T-helper 1 cell treated with Interleukin-12 subunit alpha and Interleukin-12 subunit beta and Interleukin-4 antibody, amounts not matched to agents 30 ng/mL and 1 ng/mL, for 36 hours (primary cell): ENCODE data around the gene MYORG. TPM values are rescaled to one million over a fixed set of nuclear protein-coding genes. Genes with fewer than 3 reads are reported as not detected.
"Not testable (repeated sequence)": the region's sequence is repeated elsewhere in the genome, so short reads cannot be mapped to it uniquely, and the experiment has no call there.

Source experiments
- intact Hi-C: fragments of 100-400 bp; cut with micrococcal nuclease; formaldehyde crosslinking; loops from one replicate; pipeline ENCODE4 v1.15.1; 2024
- total RNA-seq: library from RNA; stranded (reverse); gene quantifications from 2 replicates; pipeline ENCODE4 v1.2.3, GENCODE V29; 2022

The MYORG gene
- total RNA-seq, 1 donor from 2014 or later, result 1.2 TPM

GRCh38 chr9:34370970-34371880, 5.5 kb downstream of the MYORG start:
- intact Hi-C loops, result loop anchor here (10.0 kb wide), 2 partner anchors 1106 to 1444 kb away; partner anchors contain the start of genes BAG1, CHMP5, HINT2 and SPAG8

DNA sequence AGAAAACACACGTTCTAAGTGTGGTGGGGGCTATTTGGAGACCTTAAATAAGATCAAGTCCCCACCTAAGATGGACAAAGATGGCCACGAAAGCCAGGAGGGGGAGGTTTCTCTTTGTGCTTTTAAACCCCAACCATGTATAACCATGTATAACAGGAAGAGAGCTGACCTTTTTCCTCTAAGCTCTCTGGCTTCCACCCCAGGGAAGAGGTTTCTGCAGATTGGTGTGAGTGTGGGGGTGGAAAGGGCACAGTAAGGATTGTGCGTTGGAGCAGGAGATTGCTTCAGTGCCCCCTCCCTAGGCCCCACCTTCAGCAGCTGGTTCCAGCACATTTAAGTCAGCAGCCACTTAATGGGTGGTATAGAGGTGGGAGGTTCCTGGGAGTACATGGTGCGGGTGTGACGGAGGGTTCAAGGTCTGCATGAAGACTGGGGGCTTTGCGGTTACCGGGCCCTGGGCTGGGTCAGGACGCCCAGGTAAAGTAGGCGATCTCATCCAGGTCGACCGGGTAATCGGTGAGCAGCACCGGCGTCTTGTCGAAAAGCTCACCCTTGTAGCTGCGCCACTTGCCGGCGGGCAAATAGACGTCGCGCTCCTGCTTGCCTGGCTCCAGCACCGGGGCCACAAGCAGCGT, 6.2 kb downstream of the MYORG start:
- intact Hi-C loops, result loop anchor here (10.0 kb wide), 2 partner anchors 1106 to 1444 kb away; partner anchors contain the start of genes BAG1, CHMP5, HINT2 and SPAG8

GRCh38 chr9:34369636-34370035, 7.1 kb downstream of the MYORG start:
- intact Hi-C loops, result loop anchor here (10.0 kb wide), 2 partner anchors 1105 to 1445 kb away; partner anchors contain the start of genes BAG1, CHMP5, HINT2 and SPAG8

DNA sequence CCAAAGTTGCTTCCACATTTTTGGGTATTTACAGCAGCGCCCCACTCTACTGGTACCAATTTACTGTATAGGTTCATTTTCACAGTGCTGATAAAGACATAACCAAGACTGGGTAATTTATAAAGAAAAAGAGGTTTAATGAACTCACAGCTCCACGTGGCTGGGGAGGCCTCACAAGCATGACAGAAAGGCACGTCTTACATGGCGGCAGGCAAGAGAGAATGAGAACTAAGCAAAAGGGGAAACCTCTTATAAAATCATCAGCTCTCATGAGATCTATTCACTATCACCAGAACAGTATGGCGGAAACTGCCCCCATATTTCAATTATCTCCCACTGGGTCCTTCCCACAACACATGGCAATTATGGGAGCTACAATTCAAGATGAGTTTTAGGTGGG, 7.9 kb downstream of the MYORG start:
- intact Hi-C loops, result not testable (repeated sequence)

GRCh38 chr9:34367751-34368410, 8.8 kb downstream of the MYORG start:
- intact Hi-C loops, result not testable (repeated sequence)

DNA sequence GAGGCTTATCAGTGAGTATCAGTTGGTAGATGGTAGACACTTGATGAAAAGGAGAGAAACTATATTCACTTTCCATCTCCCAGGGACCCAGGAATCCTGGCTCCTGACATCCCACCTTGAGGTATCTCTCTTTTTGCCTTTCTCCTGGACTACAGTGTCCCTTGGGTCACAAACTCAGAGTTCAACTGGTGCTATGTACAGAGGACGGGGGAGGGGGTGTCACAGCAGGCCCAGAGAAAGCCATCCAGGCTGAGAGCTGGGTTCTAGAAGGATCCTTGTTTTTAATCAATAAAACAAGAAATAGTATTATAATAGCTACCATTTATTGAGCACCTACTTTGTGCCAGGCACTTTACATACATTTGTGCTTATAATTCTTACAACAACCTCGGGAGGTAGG, 10.3 kb downstream of the MYORG start:
- intact Hi-C loops, result no loop called here

DNA sequence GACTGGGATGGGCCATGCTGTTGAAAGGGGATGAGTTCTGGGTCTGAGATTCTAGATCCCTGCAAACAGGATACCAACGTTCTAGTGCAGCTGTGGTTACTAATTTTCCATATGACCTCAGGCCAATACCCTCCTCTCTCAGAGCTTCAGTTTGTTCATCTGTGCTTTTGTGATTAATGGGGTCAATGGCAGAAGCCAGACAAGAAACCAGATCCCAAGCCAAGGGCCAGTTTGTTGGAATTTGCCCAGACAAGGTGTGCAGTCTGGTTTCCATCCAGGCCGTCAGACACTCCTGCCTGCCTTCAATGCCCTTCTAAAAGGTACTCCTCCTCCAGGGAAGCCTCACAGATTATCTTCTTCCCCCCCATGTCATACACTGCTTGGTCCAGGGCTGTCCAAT, 11.4 kb downstream of the MYORG start:
- intact Hi-C loops, result no loop called here

GRCh38 chr9:34363619-34364351, 12.9 kb downstream of the MYORG start:
- intact Hi-C loops, result no loop called here

DNA sequence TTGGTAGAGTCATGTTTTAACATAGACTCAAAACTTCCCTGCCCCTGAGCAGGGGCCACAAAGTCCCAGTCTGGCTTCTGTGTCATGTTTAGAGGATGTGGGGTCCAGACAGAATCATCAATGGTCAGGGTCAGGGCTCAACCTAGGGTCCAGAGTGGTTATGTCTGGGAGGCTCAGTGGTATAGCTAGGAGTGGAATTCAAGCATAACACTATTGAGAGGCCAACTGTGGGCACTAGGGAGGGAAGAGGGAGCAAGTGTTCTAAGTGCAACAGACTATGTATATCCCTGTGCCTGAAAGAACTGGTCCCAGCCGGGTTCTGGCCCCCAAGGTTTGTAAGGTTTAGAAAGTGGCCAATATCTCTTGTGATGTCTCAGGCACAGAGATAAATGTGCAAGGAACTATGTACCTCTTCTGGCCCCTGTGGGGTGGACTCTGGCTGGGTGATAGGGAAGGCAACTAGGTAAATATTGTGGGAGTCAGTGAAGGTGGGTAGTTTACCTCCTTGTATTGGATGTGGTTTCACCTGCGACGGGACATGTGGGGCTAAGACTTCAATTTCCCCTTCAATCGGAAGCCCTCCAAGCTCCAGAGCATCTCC, 14.0 kb downstream of the MYORG start:
- intact Hi-C loops, result no loop called here

GRCh38 chr9:34352957-34353356, 23.7 kb downstream of the MYORG start:
- intact Hi-C loops, result not testable (repeated sequence)

DNA sequence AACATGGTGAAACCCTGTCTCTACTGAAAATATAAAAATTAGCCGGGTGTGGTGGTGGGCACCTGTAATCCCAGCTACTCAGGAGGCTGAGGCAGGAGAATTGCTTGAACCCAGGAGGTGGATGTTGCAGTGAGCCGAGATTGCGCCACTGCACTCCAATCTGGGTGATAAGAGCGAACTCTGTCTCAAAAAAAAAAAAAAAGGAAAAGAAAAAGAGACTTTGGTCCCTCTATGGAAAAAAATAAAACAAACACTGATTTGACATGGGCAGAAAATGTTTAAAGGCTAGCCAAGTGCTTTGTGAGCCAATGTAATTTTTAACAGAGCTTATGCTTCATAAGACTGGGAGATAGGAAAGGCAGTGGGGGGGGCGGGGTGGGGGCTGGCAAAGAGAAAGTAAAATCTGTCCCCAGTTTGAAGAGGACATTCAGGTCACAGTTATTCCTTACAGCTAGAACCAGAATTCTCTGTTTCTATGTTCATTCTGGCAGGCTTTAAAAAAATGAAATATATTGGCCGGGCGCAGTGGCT, 24.5 kb downstream of the MYORG start:
- intact Hi-C loops, result not testable (repeated sequence)

DNA sequence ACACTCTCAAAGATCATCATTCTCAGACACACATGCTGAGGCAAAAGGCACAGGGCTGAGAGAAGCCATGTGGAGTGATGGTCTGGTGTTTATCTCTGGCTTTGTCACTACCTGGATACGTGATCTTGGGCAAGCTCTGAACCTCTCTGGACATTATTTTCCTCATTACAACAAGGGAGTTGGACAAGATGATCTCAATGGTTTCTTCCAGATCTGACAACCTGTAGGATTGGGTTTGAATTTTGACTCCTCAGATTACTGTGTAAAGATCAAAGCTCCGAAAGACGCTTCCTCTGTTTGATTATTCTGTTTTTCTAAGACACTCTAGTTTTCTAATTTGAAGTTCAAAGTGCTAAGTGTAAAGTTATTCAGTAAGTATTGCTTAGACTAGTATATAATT, 27.4 kb downstream of the MYORG start:
- intact Hi-C loops, result no loop called here

DNA sequence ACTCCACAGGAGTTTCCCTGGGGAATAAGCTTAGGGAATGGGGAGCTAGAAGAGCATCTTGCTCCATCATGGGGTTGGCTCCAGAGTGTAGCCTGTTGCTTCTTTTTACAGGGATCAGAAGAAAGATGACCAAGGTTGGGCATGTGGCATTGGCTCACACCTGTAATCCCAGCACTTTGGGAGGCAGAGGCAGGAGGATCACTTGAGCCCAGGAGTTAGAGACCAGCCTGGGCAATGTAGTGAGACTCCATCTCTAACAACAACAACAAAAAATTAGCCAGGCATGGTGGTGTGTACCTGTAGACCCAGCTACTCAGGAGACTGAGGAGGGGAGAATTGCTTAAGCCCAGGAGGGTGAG, 28.9 kb downstream of the MYORG start:
- intact Hi-C loops, result no loop called here

DNA sequence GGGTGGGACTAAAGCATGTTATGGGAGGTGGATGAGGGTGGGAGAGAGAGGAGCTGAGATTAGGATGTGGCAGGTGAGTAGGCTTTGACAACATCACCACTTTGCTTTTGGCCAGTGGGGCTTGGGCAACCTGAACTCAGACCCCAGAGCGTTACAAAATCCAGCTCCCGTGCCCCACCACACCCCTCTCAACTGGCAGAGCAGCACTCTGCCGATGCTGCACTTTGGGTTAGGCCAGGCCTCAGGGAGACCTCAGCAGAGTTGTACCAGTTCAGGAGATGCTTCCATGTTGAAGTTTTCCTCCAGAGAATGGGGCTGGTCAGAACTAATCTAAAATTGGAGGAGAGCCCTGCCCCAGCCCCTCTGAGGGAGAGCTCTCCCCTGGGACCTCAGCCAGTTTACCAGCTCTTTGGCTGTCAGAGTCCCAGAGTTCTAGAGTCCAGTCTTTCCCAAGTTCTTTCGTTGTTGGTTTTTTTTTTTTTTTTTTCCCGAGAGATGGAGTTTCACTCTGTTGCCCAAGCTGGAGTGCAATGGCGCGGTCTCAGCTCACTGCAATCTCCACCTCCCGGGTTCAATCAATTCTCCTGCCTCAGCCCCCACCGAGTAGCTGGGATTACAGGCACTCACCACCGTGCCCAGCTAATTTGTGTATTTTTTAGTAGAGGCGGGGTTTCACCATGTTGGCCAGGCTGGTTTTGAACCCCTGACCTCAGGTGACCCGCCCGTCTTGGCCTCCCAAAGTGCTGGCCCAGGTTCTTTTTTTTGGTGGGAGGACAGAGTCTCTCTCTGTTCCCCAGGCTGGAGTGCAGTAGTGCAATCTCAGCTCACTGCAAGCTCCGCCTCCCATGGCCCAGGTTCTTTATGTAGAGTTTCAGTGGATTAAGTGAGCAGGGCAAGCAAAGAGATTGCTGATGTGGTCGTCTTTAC, 29.6 kb downstream of the MYORG start:
- intact Hi-C loops, result no loop called here

DNA sequence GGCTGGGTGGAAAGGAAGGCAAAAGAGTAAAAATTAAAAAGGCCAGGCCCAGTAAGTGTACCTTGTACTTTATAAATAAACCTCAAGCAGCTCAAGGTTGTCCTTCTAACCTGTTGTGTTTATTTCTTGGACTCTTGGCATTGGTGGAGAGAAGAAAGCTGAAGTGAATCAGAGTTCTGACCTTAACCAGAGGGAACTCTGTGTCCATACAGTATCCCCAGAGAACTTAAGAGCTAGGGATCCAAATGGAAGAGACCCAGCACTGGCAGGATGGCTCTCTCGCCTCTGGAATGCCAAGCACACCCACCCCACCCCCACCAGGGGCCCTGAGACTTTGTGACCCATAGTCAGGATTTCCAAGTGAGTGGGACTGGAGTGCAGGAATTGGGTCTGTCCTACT, 33.1 kb downstream of the MYORG start:
- intact Hi-C loops, result no loop called here

- intact Hi-C loops, result no loop called here
Measured at GRCh38 chr9:34343090-34343489, 33.6 kb downstream of the MYORG start.

DNA sequence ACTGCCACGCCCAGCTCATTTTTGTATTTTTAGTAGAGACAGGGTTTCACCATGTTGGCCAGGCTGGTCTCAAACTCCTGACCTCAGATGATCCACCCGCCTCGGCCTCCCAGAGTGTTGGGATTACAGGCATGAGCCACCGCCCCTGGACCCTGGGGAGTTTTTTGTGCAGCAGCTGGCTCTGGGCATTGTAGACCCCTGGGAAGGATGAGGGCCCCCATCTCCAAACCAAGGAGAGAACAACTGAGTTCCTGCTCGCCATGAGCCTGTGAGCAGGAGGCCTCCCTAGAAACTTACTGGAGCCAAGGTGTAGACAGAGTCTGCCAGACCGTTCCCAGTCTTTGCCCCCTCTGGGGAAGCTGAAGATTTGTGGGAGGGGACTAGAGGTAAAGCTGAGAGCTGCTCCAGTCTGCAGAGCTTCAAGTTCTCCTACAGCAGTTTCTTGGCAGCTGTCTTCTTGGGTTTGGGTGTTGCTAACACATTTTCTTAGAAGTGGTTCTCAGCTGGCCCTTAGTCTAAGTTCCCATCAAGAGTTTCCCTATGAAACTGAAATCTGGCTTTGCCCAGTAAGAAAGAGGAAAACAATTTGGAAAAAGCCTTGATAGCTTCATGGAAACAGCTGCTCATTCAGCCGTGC, 34.9 kb downstream of the MYORG start:
- intact Hi-C loops, result no loop called here

GRCh38 chr9:34338665-34339385, 37.9 kb downstream of the MYORG start:
- intact Hi-C loops, result no loop called here
